GM19099 (cell line): ENCODE measurements around the gene TRIM4.

ENCODE experiments used
- POLR2A ChIP-seq: IDR thresholded peaks from 3 replicates; pipeline ENCODE4 v1.6.1; 2011; ENCODE audit warnings: low read depth; ENCODE audit not compliant: insufficient read length; ENCODE audit errors: extremely low read depth

Gene TRIM4

GRCh38 chr7:99926321-99926720 is 7.0 kb upstream of the TRIM4 start:
- no peak for TF ChIP-seq POLR2A

GRCh38 chr7:99923200-99923599 is 3.9 kb upstream of the TRIM4 start:
- no peak for TF ChIP-seq POLR2A

GRCh38 chr7:99920149-99920548 is 819 bp upstream of the TRIM4 start:
- no peak for TF ChIP-seq POLR2A

- TF ChIP-seq POLR2A: no peak
Measured at GRCh38 chr7:99919814-99920112, 433 bp upstream of the TRIM4 start.

DNA sequence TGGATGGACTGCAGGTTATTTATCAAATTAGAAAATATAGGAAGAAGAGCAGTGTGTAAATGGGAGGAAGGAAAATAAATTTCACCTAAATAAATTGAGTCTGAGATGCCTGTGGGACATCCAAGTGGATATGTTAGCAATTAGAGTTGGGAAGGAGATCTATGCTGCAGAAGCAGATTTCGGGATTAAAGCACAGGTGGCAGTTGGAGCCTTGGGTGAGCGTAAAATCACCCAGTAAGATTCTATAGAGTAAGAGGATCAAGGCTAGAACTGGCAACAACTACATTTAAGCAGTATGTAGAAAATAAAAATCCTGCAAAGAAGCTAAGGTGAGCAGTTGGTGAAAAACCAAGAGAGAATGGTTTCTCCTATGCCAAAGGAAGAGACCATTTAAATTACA is 8.4 kb downstream of the TRIM4 start:
- TF ChIP-seq POLR2A: no peak

DNA sequence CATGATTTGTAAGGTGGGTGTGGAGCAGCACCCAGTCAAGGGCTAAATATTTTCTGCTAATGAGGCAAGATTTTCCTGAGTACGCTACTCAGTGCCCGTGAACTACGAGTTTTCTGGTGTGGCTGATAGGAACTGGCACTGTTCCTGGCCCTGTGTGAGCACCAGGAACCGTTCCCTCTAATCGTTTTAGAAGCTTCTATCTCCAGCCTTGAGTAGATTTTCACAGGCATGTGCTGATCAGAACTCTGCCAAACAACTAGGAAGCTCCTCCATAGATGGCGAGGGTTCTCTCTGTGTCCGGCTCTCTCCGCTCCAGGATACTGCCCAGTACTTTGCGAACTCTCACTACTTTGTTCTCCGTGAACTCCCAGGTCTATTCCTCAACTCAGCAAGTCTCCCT is 17.7 kb downstream of the TRIM4 start:
- no peak for TF ChIP-seq POLR2A

- TF ChIP-seq POLR2A: no peak
Measured at GRCh38 chr7:99899830-99900519, 19.4 kb downstream of the TRIM4 start.

GRCh38 chr7:99898836-99899235 is 20.5 kb downstream of the TRIM4 start:
- no peak for TF ChIP-seq POLR2A

DNA sequence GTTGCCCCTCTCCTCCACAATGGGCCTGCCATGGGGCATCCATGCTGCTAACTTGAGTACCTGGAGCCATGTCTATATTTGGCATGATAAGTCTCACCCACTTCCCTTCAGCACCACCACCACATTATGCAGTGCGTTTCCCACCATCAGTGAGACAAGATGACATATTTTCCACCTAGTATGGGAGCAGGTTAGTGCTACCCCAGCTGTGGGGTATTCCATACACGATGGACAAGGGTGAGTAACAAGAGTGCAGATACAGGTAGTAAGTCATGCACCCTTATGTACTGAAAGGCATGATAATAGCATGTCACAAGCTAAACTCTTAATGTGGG is 21.3 kb downstream of the TRIM4 start:
- no peak for TF ChIP-seq POLR2A

DNA sequence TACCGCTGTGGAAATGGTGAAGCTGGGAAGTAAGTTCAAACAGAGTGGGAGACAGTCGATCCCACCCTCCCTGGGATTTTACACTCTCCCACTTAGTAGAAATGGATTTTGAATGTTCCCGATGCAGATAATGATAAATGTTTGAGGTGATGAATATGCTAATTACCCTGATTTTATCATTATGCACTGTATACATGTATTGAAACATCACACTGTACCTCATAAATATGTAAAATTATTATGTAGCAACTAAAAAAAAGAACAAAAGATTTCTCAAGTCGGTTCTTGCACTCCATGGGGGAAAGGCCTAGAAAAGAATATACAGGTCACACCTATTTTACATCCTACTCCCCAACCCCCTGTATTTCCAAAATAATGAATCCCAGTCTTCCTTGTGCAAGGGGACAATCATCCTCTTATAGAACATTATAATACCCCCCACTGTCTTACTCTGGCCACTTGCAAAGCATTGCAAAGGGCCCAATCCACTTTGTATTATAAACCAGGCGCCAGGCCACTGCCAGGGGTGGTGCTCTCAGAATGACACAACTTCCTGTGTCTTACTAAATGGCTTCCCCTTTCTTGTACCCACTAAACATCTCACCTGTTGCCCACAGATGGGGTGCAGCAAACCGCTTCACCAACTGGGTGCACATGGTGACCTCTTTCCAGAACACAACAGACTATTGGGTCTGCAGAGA is 21.9 kb downstream of the TRIM4 start:
- no peak for TF ChIP-seq POLR2A

GRCh38 chr7:99894738-99895137 is 24.6 kb downstream of the TRIM4 start:
- TF ChIP-seq POLR2A: no peak

- no peak for TF ChIP-seq POLR2A
Measured at GRCh38 chr7:99893280-99893679, 26.1 kb downstream of the TRIM4 start.

- no peak for TF ChIP-seq POLR2A
Measured at GRCh38 chr7:99881370-99881769, 38.0 kb downstream of the TRIM4 start.

- no peak for TF ChIP-seq POLR2A
Measured at GRCh38 chr7:99876933-99877332, 42.4 kb downstream of the TRIM4 start, which contains the start of gene OR2AE1. TSS of gene OR2AE1 (minus strand) at chr7:99877033. CDS start at chr7:99877033, 0 bp downstream.

DNA sequence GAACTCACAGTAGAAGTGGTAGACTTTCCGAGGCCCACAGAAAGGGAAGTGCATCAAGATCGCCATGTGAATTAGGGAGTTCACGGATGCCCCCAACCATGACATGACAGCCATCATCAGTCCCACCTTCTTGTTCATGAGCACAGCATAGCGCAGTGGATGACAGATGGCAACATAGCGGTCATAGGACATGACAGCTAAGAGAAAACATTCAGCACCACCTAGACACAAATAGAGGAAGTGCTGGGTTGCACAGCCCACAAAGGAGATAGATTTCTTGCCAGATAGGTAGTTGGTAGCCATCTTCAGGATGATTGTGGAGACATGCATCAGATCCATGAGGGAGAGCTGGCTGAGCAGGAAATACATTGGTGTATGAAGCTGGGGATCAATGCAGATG is 42.8 kb downstream of the TRIM4 start:
- TF ChIP-seq POLR2A: no peak

DNA sequence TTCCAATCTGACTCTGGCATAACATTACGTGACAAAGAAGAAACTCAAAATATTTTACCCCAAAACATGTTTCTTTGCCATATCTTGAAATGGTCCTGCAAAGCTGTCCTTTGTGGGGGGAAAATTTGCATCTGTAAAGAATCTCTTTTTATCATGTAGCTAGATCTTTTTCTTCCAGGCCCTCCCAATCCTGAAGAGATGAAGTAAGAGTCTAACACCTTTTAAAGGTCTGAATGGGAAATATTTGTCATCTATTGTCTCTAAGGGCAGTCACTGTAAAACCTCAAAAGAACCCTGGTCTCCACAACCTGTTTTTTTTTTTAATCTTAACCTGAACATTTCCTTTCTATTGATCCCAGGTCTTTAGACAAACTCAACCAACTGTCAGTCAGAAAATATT is 51.1 kb downstream of the TRIM4 start:
- no peak for TF ChIP-seq POLR2A
